Gastrocnemius medialis (tissue), 4 donors: ENCODE data around the gene SEC22A.

ENCODE experiments used
- CTCF ChIP-seq, 5 experiments: fragments of 450-650 bp in 3 of 5; fragments of 200-600 bp in 2 of 5; sonication (generic) in 2 of 5; IDR thresholded peaks in 4 of 5; conservative IDR thresholded peaks in 1 of 5; 1 replicate in 4 of 5; 2 replicates in 1 of 5; pipeline ENCODE4 v1.5.1; 2016 to 2019; ENCODE audit warnings: antibody characterized with exemption in 5 of 5, mild to moderate bottlenecking in 3 of 5, moderate library complexity in 3 of 5
- POLR2A ChIP-seq, 2 donors: fragments of 450-650 bp; IDR thresholded peaks; one replicate each; pipeline ENCODE4 v1.6.1; 2017; ENCODE audit warnings: antibody characterized with exemption in 2 of 2, mild to moderate bottlenecking in 2 of 2, moderate library complexity in 2 of 2

DNA sequence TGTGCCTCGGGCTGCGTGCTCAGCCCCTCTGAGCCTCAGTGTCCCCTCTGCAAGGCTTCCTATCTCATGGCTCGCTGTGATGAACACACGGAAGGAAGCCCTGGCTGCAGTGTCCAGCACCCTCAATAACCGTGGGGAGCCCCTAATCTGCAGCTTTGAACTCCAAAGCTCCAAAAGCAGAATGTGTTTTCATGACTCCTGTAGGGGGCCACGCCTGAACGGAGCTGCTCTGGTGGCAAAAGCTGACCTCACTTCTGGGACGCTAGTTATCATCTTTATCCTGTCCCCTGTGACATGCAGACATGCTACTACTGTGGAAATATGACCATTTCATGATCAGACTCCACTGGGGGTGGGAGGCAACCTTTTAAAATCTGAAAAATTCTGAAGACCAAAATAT is 98.8 kb downstream of the SEC22A start:
- TF ChIP-seq CTCF (IDR thresholded peaks at IDR 0.05 in 4 of 5, conservative IDR thresholded peaks at IDR 0.05 in 1 of 5): no peak
- TF ChIP-seq POLR2A (IDR thresholded peaks at IDR 0.05): no peak
